Activated CD4-positive, CD25-positive, alpha-beta regulatory T cell treated with anti-CD3 and anti-CD28 coated beads, Interleukin-2, amount 50 U/mL, for 72 hours (primary cell): ENCODE results near the gene TRIM64C.
"Not testable (repeated sequence)": the region's sequence is repeated elsewhere in the genome, so short reads cannot be mapped to it uniquely, and the experiment has no call there.

Experiments used
- DNase-seq: peaks from one replicate; pipeline ENCODE4 v3.0.0; 2021

TRIM64C gene, protein sequence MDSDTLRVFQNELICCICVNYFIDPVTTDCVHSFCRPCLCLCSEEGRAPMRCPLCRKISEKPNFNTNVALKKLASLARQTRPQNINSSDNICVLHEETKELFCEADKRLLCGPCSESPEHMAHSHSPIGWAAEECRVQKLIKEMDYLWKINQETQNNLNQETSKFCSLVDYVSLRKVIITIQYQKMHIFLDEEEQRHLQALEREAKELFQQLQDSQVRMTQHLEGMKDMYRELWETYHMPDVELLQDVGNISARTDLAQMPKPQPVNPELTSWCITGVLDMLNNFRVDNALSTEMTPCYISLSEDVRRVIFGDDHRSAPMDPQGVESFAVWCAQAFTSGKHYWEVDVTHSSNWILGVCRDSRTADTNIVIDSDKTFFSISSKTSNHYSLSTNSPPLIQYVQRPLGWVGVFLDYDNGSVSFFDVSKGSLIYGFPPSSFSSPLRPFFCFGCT

DNA sequence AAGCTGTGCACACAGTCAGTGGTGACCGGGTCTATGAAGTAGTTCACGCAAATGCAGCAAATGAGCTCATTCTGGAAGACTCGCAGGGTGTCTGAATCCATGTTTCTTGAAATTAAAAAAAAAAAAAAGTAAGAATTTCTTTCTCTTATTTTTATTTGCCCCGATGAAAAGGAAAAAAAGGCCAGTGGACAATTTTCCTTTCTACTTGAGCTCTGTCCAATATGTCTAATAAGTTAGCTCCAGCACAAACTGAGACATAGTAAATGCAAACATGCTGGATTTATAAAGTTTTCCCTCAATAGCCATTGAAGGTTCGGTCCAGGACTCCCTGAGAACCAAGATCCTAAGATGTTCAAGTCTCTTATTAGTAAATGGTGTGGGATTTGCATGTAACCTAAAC, at the start of gene TRIM64C:
Gene TRIM64C (minus strand): TSS at position 101 of the 400 bp plus-strand sequence. CDS start 0 bp downstream, at position 101.
- DNase-seq: not testable (repeated sequence)

- DNase-seq: not testable (repeated sequence)
Observed at GRCh38 chr11:49102356-49102755, 43.4 kb upstream of the TRIM64C start.

- not testable (repeated sequence) for DNase-seq
Observed at GRCh38 chr11:49069897-49070296, 11.0 kb upstream of the TRIM64C start.

- not testable (repeated sequence) for DNase-seq
Observed at GRCh38 chr11:49049821-49050220, 9.1 kb downstream of the TRIM64C start.

DNA sequence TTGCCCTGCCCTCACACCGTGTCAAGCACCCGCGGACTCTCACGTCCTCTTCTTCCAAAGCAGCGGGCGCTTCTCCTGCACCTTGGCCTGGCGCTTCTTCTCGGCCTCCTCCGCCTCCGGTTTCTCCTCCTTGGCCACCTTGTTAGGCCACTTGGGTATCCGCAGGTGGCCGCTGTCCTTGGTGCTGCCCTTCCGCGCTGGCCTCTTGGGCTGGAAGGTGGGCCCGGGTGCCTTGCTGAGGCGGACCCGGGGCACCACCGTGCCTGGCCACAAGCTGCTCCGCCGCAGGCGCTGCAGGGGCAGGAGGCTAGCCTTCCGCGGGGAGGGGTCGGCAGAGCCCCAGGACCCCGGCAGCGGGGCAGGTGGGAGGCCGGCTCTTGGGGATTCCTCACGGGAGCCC, 10.7 kb downstream of the TRIM64C start:
- DNase-seq: not testable (repeated sequence)

DNA sequence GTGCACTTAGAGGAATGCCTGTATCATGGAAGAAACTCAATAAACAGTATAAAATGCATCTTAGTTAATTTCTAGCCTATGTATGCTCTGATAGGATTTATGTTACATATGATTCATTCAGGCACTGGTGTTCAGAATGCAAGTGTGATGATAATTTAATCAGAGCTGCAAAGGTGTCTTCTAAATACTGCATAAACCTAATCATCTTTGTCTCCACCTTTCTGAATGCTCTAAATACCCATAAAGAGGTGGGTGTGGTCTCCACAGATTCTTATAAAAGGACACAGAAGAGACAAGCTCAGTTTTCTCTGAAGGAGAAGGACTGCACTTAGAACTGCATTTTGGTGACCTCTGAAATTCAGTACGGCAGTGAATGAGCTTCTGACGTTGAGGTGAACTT, 30.4 kb downstream of the TRIM64C start, which contains the start of gene TRIM49B:
Gene TRIM49B (plus strand): TSS at position 301 of the 400 bp plus-strand sequence. CDS start 2,777 bp downstream, outside the sequence.
- not testable (repeated sequence) for DNase-seq
